Caco-2 (cell line): ENCODE data around the gene SYNPO. TPM values are rescaled to one million over a fixed set of nuclear protein-coding genes. Genes with fewer than 3 reads are reported as not detected.

Experiments
- BruUV-seq: library from RNA; stranded (reverse); fragments of 400-500 nt; replicated peaks from 2 replicates; lab custom pipeline; 2021; lab: Mats Ljungman, UMichigan
- CTCF ChIA-PET: fragments of 300-600 bp; sonication (Branson Sonifier 250); formaldehyde crosslinking; loops from one replicate; lab custom pipeline; 2022; ENCODE audit warnings: antibody characterized with exemption; lab: Charles Lee
- POLR2A ChIA-PET: fragments of 300-600 bp; sonication (Branson Sonifier 250); formaldehyde crosslinking; loops from one replicate; lab custom pipeline; 2022; ENCODE audit warnings: antibody characterized with exemption; lab: Charles Lee
- DNase-seq, 2 experiments: peaks; one replicate each; pipeline versions ENCODE4 v3.0.0 to v3.0.0-alpha.2; 2020 to 2022
- H3K27me3 ChIP-seq: replicated peaks from 2 replicates; pipeline ENCODE4 v1.6.0; 2011; ENCODE audit warnings: low read length; ENCODE audit not compliant: control insufficient read depth, insufficient read depth
- H3K36me3 ChIP-seq: 2 replicates; pipeline ENCODE4 v1.5.1; 2011; ENCODE audit warnings: low read length; ENCODE audit not compliant: control insufficient read depth, insufficient read depth
- H3K4me1 ChIP-seq: fragments of 250-450 bp; sonication (Bioruptor Pico); 2 replicates; pipeline ENCODE4 v1.5.1; 2020; ENCODE audit warnings: mild to moderate bottlenecking
- H3K4me3 ChIP-seq: 2 replicates; pipeline ENCODE4 v1.5.1; 2011; ENCODE audit warnings: low read depth, mild to moderate bottlenecking, control low read depth, low read length
- H3K9me3 ChIP-seq: fragments of 250-450 bp; sonication (Bioruptor Pico); 2 replicates; pipeline ENCODE4 v1.5.1; 2020; ENCODE audit warnings: mild to moderate bottlenecking, moderate library complexity
- H3K27ac Mint-ChIP-seq: one replicate; pipeline ENCODE4 v1.8.0; 2022; ENCODE audit warnings: mixed read lengths; ENCODE audit not compliant: unreplicated experiment
- H3K27me3 Mint-ChIP-seq: one replicate; pipeline ENCODE4 v1.8.0; 2022; ENCODE audit warnings: mixed read lengths; ENCODE audit not compliant: insufficient read depth, unreplicated experiment
- H3K36me3 Mint-ChIP-seq: one replicate; pipeline ENCODE4 v1.8.0; 2022; ENCODE audit warnings: mild to moderate bottlenecking, mixed read lengths; ENCODE audit not compliant: insufficient read depth, unreplicated experiment
- H3K4me1 Mint-ChIP-seq: one replicate; pipeline ENCODE4 v1.8.0; 2022; ENCODE audit warnings: low read depth, mixed read lengths; ENCODE audit not compliant: unreplicated experiment
- H3K4me3 Mint-ChIP-seq: one replicate; pipeline ENCODE4 v1.8.0; 2022; ENCODE audit warnings: mild to moderate bottlenecking, moderate library complexity, mixed read lengths; ENCODE audit not compliant: unreplicated experiment
- H3K9me3 Mint-ChIP-seq: one replicate; pipeline ENCODE4 v1.8.0; 2022; ENCODE audit warnings: mixed read lengths; ENCODE audit not compliant: unreplicated experiment
- intact Hi-C: fragments of 100-400 bp; cut with micrococcal nuclease; formaldehyde crosslinking; loops from one replicate; pipeline ENCODE4 v1.10.0; 2022; ENCODE audit not compliant: unreplicated experiment
- total RNA-seq: library from RNA; stranded (reverse); gene quantifications from 2 replicates; pipeline ENCODE4 v1.2.3, GENCODE V29; 2022
- TF ChIP-seq, protein P1 (sequence below), 2 experiments: fragments of 200-600 bp in 1 of 2; IDR thresholded peaks; 1 replicate in 1 of 2; 2 replicates in 1 of 2; pipeline versions ENCODE4 v1.5.1 to v1.8.0; 2011 to 2022; ENCODE audit warnings: antibody characterized with exemption in 1 of 2, control low read depth in 1 of 2, inconsistent platforms in 1 of 2, low read depth in 1 of 2, low read length in 1 of 2, mild to moderate bottlenecking in 1 of 2, moderate library complexity in 1 of 2; ENCODE audit not compliant: insufficient read depth in 1 of 2, severe bottlenecking in 1 of 2, unreplicated experiment in 1 of 2

Gene SYNPO
- total RNA-seq, 1 experiment from 2014 or later: 25.1 TPM

GRCh38 chr5:150670948-150671310 lies 30.5 kb downstream of the SYNPO start:
- Histone ChIP-seq H3K4me3 (no peak overlapping the region), H3K9me3 (no peaks in the 10 kb centered on the region), H3K27me3 (no peaks in the 10 kb centered on the region), H3K36me3 (no peaks in the 10 kb centered on the region), H3K4me1 (no peaks in the 10 kb centered on the region)
- H3K27ac Mint-ChIP-seq: no peak overlapping the region
- no TSS peak for BruUV-seq
- DNase-seq: no peak
- H3K36me3 Mint-ChIP-seq: no peaks in the 10 kb centered on the region
- H3K9me3 Mint-ChIP-seq: no peaks in the 10 kb centered on the region
- no peak overlapping the region for H3K4me3 Mint-ChIP-seq
- ChIA-PET POLR2A (no interaction called here), CTCF (no interaction called here)
- intact Hi-C loops: no loop called here
- TF ChIP-seq, protein P1, sequence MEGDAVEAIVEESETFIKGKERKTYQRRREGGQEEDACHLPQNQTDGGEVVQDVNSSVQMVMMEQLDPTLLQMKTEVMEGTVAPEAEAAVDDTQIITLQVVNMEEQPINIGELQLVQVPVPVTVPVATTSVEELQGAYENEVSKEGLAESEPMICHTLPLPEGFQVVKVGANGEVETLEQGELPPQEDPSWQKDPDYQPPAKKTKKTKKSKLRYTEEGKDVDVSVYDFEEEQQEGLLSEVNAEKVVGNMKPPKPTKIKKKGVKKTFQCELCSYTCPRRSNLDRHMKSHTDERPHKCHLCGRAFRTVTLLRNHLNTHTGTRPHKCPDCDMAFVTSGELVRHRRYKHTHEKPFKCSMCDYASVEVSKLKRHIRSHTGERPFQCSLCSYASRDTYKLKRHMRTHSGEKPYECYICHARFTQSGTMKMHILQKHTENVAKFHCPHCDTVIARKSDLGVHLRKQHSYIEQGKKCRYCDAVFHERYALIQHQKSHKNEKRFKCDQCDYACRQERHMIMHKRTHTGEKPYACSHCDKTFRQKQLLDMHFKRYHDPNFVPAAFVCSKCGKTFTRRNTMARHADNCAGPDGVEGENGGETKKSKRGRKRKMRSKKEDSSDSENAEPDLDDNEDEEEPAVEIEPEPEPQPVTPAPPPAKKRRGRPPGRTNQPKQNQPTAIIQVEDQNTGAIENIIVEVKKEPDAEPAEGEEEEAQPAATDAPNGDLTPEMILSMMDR (IDR thresholded peaks at IDR 0.05; ENCODE audit: insufficient read depth in 1 of 2, low read depth in 1 of 2, low read length in 1 of 2, severe bottlenecking in 1 of 2, unreplicated experiment in 1 of 2): no peak
- H3K4me1 Mint-ChIP-seq: no peaks in the 10 kb centered on the region
- no peaks in the 10 kb centered on the region for H3K27me3 Mint-ChIP-seq

GRCh38 chr5:150671509-150672236 lies 31.2 kb downstream of the SYNPO start:
- H3K36me3 Mint-ChIP-seq: no peaks in the 10 kb centered on the region
- CTCF ChIA-PET: no interaction called here
- H3K27me3 Mint-ChIP-seq: no peaks in the 10 kb centered on the region

DNA sequence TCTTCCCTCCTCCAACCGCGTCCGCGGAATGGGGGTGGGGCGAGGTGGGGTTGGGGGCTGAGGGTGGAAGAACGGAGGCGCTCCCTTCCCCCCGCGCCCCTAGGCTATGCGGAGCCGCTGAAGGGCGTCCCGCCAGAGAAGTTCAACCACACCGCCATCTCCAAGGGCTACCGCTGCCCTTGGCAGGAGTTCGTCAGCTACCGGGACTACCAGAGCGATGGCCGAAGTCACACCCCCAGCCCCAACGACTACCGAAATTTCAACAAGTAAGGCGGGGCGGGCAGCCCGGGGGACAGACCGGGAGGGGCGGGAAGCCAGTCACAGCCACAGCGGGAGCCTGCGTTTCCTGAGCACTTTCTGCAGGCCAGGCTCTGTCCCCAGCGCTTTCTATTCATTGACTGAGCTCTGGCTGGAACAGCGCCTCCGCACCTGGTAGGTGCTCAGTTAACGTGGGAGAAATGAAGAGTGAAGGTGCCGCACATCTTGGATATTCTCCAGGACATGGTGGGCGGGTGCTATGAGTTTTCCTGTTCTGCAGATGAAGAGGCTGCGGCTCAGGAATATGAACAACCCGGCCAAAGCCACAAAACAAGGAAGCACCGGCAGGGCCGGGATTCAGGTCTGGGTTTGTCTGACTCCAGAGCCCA lies 31.9 kb downstream of the SYNPO start:
- no peak overlapping the region for H3K4me3 Mint-ChIP-seq
- H3K27ac Mint-ChIP-seq: no peak overlapping the region
- BruUV-seq: no TSS peak
- CTCF ChIA-PET: no interaction called here
- H3K4me1 ChIP-seq: no peaks in the 10 kb centered on the region
- H3K9me3 Mint-ChIP-seq: no peaks in the 10 kb centered on the region
- no peaks in the 10 kb centered on the region for H3K36me3 Mint-ChIP-seq
- intact Hi-C loops: no loop called here
- H3K4me3 ChIP-seq: no peak overlapping the region
- H3K27me3 Mint-ChIP-seq: no peaks in the 10 kb centered on the region
- H3K4me1 Mint-ChIP-seq: no peaks in the 10 kb centered on the region
- TF ChIP-seq, protein P1 (IDR thresholded peaks at IDR 0.05; ENCODE audit: insufficient read depth in 1 of 2, low read depth in 1 of 2, low read length in 1 of 2, severe bottlenecking in 1 of 2, unreplicated experiment in 1 of 2): no peak
- H3K36me3 ChIP-seq: no peaks in the 10 kb centered on the region
- no peak for DNase-seq
- no peaks in the 10 kb centered on the region for H3K9me3 ChIP-seq
- POLR2A ChIA-PET: interaction anchor here (1.5 kb wide), 1 partner anchor 29 kb away, joined by 4 read pairs; the partner anchor contains the start of gene RBM22
- no peaks in the 10 kb centered on the region for H3K27me3 ChIP-seq

More at GRCh38 chr5:150671509-150672236, 31.2 kb downstream of the SYNPO start:
- Histone ChIP-seq H3K4me3 (no peak overlapping the region), H3K4me1 (no peaks in the 10 kb centered on the region), H3K9me3 (no peaks in the 10 kb centered on the region), H3K27me3 (no peaks in the 10 kb centered on the region), H3K36me3 (no peaks in the 10 kb centered on the region)
- POLR2A ChIA-PET: interaction anchor here (1.5 kb wide), 1 partner anchor 29 kb away, joined by 4 read pairs; the partner anchor contains the start of gene RBM22
- no TSS peak for BruUV-seq
- no peaks in the 10 kb centered on the region for H3K4me1 Mint-ChIP-seq
- H3K4me3 Mint-ChIP-seq: no peak overlapping the region
- intact Hi-C loops: no loop called here
- DNase-seq: no peak
- no peak overlapping the region for H3K27ac Mint-ChIP-seq
- TF ChIP-seq, protein P1 (IDR thresholded peaks at IDR 0.05; ENCODE audit: insufficient read depth in 1 of 2, low read depth in 1 of 2, low read length in 1 of 2, severe bottlenecking in 1 of 2, unreplicated experiment in 1 of 2): no peak
- no peaks in the 10 kb centered on the region for H3K9me3 Mint-ChIP-seq
